Cardiac muscle cell (in vitro differentiated cells and primary cell): Measurements from ENCODE around the gene COMMD10. TPM values are rescaled to one million over a fixed set of nuclear protein-coding genes. Genes with fewer than 3 reads are reported as not detected.

ENCODE experiments used
- DNase-seq, 2 donors: peaks; one replicate each; pipeline versions ENCODE4 v3.0.0 to v3.0.0-alpha.2; 2010 to 2017; ENCODE audit warnings: low read depth in 1 of 2, low spot score in 1 of 2
- H3K27ac ChIP-seq: fragments of 200-600 bp; sonication (generic); 2 replicates; pipeline ENCODE4 v1.5.1; 2016
- H3K27me3 ChIP-seq: fragments of 200-600 bp; sonication (generic); 2 replicates; pipeline ENCODE4 v1.6.0; 2016; ENCODE audit warnings: control low read depth
- H3K36me3 ChIP-seq: fragments of 200-600 bp; sonication (generic); 2 replicates; pipeline ENCODE4 v1.5.1; 2016; ENCODE audit warnings: control low read depth
- H3K4me1 ChIP-seq: fragments of 200-600 bp; sonication (generic); 2 replicates; pipeline ENCODE4 v1.8.1; 2017; ENCODE audit warnings: low read depth, mild to moderate bottlenecking, mixed run types
- H3K4me3 ChIP-seq: fragments of 200-600 bp; sonication (generic); 2 replicates; pipeline ENCODE4 v1.5.1; 2016; ENCODE audit warnings: mild to moderate bottlenecking
- H3K9me3 ChIP-seq: fragments of 200-600 bp; sonication (generic); 2 replicates; pipeline ENCODE4 v1.5.1; 2017; ENCODE audit warnings: low read depth, mild to moderate bottlenecking, control low read depth
- CTCF ChIP-seq: IDR thresholded peaks from 2 replicates; pipeline ENCODE4 v1.5.1; 2012; ENCODE audit warnings: low read depth, mild to moderate bottlenecking, low read length
- polyA plus RNA-seq: library from polyadenylated mRNA; unstranded; fragments of >200 nt; fragmentation: Nextera tagmentation; extraction: Ambion mirVana; gene quantifications from 2 replicates; pipeline ENCODE4 v1.2.1, GENCODE V29; 2016
- total RNA-seq: library from RNA; depleted of rRNA; stranded (reverse); fragments of >200 nt; gene quantifications from 2 replicates; pipeline ENCODE4 v1.2.3, GENCODE V29; 2016

COMMD10 gene
- total and polyA plus RNA-seq, 2 experiments from 2014 or later, result 23.4 to 58.8 TPM

DNA sequence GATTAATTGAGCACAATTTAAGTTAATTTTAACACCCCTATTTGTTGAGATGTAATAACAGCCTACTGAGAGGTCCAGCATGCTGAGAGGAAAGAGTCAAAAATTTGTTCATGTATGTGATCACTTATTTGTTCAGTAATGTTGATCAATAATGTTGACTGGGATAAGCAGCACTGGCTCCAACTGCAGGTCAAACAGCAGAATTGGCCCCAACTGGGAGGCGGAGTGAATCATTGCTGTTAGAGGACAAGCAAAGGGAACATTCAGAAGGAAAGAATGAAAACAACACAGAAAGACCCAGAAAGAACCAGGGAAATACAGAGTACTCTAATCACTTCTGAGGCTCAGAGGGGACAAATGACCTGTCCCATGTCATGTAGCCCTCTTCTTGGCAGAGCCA lies 221.1 kb downstream of the COMMD10 start:
- TF ChIP-seq CTCF, result no peak
- no peaks in the 10 kb centered on the region for H3K9me3 ChIP-seq
- no peaks in the 10 kb centered on the region for H3K4me1 ChIP-seq
- no peak overlapping the region for H3K4me3 ChIP-seq
- H3K36me3 ChIP-seq, result no peaks in the 10 kb centered on the region
- H3K27ac ChIP-seq, result no peak overlapping the region
- DNase-seq, result no peak
- no peaks in the 10 kb centered on the region for H3K27me3 ChIP-seq

GRCh38 chr5:116306846-116307245 lies 222.0 kb downstream of the COMMD10 start:
- no peak for TF ChIP-seq CTCF
- H3K27me3 ChIP-seq, result no peaks in the 10 kb centered on the region

DNA sequence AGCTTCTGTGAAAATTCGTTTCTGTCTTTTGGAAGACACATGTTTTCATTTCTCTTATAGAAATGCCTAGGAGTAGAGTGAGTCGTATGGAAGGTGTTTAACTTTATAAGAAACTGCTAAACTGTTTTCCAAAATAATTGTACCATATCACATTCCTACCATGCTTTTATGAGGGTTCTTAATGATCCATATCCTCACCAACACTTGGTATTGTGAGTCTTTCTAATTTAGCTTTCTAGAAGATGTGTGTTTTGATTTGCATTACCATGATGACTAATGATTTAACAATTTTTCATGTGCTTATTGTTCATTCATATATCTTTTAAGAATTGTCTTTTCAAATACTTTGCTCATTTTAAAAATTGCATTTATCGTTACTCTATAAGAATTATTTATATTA lies 223.6 kb downstream of the COMMD10 start:
- no peak for TF ChIP-seq CTCF
- no peaks in the 10 kb centered on the region for H3K9me3 ChIP-seq

More at GRCh38 chr5:116306846-116307245, 222.0 kb downstream of the COMMD10 start:
- no peaks in the 10 kb centered on the region for H3K36me3 ChIP-seq
- no peak overlapping the region for H3K4me3 ChIP-seq
- H3K4me1 ChIP-seq, result no peaks in the 10 kb centered on the region
- no peak for DNase-seq
- H3K27ac ChIP-seq, result no peak overlapping the region
- H3K9me3 ChIP-seq, result no peaks in the 10 kb centered on the region

GRCh38 chr5:116313366-116313765 lies 228.5 kb downstream of the COMMD10 start:
- Histone ChIP-seq H3K4me3 (no peak overlapping the region), H3K4me1 (no peaks in the 10 kb centered on the region), H3K27ac (no peak overlapping the region), H3K27me3 (no peaks in the 10 kb centered on the region), H3K9me3 (no peaks in the 10 kb centered on the region), H3K36me3 (no peaks in the 10 kb centered on the region)
- no peak for TF ChIP-seq CTCF
- no peak for DNase-seq

More for the DNA sequence above, 223.6 kb downstream of the COMMD10 start:
- no peaks in the 10 kb centered on the region for H3K4me1 ChIP-seq
- H3K36me3 ChIP-seq, result no peaks in the 10 kb centered on the region
- no peak for DNase-seq
- no peak overlapping the region for H3K27ac ChIP-seq
- no peaks in the 10 kb centered on the region for H3K27me3 ChIP-seq
- H3K4me3 ChIP-seq, result no peak overlapping the region

GRCh38 chr5:116315531-116315930 lies 230.7 kb downstream of the COMMD10 start:
- Histone ChIP-seq H3K27ac (no peak overlapping the region), H3K4me1 (no peaks in the 10 kb centered on the region), H3K36me3 (no peaks in the 10 kb centered on the region), H3K9me3 (no peaks in the 10 kb centered on the region), H3K4me3 (no peak overlapping the region), H3K27me3 (no peaks in the 10 kb centered on the region)
- no peak for DNase-seq
- no peak for TF ChIP-seq CTCF
